NCI-H2196 treated with DMSO at 0.1 percent for 48 hours (cell line): Measurements from ENCODE around the gene KIZ.

Experiments used
- DNase-seq: peaks from one replicate; lab custom pipeline; 2025; ENCODE audit not compliant: unreplicated experiment; lab: John Stamatoyannopoulos, UW

KIZ gene

DNA sequence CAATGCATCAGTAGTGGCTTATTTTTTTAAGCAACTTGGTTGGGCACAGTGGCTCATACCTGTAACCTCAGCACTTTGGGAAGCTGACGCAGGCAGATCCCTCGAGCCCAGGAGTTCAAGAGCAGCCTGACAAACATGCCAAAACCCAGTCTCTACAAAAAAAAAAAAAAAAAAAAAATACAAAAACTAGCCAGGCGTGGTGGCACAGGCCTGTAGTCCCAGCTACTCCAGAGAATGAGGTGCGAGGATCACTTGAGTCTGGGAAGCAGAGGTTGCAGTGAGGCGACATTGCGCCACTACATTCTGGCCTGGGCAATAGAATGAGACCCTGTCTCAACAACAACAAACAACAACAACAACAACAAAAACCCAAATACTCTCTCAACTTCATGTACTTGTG lies 132.5 kb downstream of the KIZ start:
- no peak for DNase-seq

DNA sequence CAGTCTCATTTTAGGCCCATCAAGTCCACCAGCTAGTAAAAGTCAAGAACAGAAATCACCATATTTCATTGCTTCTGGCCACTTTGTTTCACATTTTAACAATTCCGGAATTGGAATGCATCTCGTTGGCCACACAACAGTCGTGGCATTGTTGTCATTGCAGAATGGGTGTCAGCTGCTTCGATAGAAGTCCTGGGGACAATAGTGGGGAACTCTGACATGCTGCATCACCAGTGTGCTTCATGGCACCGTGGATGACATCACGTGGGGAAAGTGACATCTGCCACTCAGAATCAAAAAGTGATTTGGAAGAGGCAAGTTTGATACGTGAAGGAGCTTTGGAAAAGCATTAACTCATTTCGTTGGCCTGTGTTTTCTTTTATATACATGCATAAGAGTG lies 133.5 kb downstream of the KIZ start:
- no peak for DNase-seq

DNA sequence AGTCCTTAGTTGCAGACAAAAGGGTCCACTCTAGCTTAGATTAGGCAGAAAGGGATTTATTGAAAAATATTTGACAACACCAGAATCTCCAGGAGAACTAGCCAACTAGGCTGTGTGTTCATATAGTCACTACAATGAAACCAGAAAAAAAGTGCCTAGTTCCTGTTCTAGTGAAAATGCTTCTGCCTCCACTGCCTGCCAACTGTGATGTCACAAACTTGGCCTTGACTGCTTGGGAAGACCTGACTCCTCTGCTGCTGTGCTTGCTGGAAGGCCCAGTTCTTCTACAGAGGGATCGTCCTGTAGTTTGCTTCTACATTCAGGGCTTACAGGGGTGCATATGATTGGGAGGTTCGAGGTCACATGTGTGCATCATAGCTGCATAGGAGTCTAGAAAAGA lies 136.9 kb downstream of the KIZ start:
- DNase-seq, result no peak

DNA sequence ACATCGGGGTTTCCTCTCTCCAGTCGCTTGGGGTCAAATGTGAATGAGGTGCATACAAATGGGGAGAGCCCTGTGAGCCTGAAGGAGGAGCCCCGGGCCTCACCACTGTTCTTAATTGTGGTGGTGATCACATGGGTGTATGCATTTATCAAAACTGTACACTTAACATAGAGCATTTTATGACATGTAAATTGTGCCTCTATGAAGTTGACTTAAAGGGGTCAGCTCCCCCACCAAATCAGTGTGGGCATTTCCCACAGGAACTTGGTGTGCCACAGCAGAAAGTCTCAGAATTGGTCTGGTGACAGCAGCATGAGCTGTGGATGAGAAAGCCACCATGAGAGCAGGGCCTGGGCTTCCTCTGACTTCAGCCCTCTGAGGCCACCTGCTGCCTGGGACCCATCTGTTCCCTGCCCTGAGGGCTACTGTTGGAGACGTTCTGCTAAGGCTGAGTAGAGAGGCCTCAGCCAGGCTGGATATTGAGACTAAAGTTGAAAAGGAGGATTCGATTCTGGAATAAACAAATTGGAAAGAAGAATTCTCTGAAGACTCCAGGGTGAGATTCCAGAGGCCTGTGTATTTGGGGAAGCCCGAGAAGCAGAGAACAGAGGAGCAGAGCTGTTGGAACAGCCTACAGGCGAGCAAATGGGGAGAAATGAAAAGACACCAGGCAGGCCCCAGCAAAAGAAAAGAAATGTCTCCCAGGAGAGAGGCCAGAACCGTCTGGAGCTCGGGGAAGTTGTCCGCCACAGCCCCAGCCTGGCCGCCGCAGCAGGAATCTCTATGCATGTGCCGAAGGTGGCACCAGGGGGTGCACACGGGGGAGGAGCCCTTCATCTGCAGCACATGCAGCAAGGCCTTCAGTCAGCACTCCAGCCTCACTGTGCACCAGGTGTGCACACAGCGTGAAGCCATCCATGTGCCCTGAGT lies 139.6 kb downstream of the KIZ start:
- DNase-seq, result no peak

DNA sequence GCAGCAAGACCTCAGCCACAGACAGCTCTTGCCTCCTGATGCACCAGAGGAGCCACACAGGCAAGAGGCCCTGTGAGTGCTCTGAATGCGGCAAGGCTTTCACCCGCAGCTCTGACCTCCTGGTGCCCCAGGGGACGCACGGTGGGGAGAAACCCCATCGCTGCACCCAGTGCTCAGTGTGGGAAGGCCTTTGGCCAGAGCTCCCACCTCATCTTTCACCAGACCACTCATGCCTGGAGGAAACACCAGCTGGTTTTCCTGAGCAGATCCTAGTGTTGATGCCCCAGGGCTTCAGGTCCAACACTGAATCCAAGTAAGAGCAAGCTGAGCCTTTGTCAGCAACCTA lies 140.3 kb downstream of the KIZ start:
- DNase-seq, result no peak

DNA sequence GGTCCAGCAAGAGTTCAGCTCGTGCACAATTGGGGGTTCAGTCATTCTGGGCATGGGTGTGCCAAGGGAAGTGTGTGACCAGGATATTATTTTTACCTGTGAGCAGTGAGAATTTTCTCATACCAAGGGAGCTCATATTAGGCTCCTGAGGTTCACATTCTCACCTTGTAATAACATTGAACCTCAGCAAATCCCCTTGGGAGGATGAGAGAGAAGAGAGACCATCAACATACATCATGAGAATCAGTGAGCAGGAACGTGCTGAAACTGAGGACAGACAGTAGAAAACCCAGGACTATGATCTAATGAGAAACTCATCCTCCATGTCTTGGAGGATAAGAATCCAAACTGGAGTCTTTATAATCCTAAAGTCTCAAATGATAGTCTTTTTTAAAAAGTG lies 143.9 kb downstream of the KIZ start:
- no peak for DNase-seq

DNA sequence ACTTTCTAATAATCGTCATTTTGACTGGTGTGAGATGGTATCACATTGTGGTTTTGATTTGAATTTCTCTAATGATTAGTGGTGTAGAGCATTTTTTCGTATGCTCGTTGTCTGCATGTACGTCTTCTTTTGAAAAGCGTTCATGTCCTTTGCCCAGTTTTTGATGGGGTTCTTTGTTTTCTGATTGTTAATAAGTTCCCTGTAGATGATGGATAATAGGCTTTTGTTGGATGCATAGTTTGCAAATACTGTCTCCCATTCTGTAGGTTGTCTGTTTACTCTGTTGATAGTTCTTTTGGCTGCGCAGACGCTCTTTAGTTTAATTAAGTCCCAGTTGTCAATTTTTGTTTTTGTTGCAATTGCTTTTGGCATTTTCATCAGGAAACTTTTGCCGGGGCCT lies 144.9 kb downstream of the KIZ start:
- DNase-seq, result no peak

DNA sequence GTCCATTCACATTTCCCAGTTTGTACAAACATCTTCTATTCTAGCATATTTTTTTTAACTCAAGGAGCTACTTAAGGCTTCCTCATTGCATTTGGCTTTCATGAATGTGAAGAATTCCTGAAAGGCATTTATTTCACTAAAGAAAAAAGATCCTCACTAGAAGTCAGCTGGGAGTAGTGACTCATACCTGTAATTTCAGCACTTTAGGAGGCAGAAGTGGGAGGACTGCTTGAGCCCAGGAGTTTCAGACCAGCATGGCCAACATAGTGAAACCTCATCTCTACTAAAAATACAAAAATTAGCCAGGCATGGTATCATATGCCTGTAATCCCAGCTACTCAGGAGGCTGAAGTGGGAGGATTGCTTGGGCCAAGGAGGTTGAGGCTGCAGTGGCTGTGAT lies 146.4 kb downstream of the KIZ start:
- no peak for DNase-seq

DNA sequence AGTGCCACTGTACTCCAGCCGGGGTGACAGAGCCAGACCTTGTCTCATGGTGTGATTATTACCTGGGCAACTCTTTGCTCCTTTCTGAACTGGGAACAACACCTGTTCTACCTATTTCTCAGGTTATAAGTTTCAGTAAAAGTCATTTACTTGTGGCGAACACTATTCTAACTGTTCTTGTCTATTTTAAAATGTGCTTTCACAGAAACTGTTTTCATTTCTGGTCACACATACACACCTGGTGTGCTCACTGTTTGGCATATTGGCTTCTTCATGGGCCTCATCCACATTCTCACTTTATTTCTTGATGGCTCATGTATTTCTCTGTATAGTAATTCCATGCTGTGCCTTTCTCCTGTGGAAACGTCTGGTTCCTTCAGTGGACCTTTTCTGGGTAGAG lies 146.8 kb downstream of the KIZ start:
- DNase-seq, result no peak

DNA sequence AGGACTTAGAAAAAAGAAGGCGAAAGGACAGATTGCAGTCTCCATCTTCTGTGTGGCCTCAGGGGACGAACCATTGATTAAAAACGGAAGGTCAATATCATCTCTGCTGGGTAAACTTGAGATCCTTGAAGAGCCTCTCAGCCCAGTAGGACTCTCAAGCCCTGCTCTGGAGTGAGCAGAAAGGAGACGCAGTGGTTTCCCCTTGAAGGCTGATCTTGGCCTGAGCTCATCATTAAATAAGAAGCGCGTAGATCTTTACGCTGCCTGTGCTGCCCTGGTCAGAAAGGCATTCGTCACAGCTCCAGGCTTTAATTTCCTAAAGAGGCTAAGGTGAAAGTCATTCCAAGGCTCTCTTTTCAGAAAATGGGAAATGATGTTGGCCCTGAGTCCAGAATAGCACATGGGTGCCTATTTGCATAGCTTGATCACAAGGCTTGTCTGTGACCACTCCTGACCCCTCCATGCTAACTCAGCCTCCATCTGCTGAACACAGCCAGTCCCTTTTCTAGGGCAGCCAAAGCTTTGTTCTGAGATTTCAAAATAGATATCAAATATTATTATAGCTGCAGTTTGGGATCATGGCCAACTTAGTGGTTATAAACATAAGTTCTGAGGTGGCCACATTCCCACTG lies 148.0 kb downstream of the KIZ start:
- peak; percentile 42 for DNase-seq

DNA sequence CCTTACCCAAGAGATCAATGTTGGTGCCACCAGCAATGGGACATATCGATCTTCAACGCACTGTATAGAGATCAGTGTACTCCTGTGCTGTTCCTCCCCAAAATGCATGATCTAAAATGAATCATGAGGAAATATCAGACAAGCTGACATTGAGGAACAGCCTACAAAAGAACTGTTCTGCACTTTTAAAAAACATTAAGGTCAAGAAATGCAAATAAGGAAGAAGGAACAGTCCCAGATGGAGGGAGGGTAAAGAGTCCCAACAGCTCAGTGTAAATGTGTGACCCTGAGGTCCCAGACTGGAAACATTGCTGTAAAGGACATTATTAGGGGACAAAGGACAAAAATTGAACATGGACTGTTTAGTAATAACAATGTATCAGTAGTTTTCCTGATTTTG lies 152.9 kb downstream of the KIZ start:
- DNase-seq, result no peak

DNA sequence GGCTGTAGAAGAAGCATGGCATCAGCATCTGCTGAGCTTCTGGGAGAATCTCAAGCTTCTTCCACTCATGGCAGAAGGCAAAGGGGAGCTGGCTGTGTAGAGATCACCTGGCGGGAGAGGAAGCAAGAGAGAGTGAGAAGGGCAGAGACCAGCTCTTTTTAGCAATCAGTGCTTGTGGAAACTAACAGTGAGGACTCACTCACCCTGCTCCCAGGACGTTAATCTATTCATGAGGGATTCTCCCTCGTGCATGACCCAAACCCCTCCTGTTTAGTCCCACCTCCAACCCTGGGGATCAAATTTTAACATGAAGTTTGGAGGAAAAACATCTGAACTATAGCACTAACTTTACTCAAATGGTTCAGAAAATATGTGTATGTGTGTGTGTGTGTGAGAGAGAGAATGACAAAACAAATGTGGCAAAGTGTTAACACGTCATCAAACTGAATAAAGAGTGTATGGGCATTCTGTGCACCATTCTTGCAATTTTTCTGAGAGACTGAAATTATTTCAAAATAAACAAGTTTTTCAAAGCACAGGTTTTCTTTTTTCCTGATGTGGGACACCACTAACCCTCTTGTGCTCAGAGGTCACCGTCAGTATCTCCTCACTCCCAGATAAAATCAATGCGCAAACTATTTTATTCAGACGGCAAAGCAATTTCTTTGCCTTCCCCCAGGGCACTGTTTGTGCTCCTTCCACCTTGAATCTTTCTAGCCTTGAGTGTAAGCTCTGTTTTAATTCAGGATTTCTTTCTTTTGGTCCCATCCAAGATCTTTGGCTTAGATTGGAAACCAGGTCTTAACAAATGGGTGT lies 154.0 kb downstream of the KIZ start:
- no peak for DNase-seq

DNA sequence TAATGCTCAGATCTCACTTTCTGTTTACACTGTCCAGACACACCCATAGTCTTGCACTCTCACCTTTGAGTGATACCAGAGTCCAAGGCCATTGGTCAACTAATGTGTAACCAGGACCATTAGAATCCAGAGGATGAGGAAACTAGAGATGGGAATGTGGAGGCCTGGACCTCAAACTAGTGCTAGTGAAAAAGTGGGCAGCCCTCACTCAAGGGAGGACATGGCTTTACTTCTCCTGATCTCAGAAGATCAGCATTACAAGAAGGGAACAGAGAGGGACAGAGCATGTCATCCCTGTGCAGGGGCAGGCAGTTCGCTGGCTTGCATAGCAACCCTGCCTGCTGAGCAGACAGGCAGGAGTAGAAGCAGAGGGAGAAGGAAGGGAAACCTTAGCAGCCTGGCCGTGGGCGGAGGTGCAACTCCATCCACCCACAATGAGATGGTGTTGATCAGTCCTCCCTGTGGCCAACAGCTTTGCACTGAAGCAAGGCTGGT lies 154.7 kb downstream of the KIZ start:
- no peak for DNase-seq

DNA sequence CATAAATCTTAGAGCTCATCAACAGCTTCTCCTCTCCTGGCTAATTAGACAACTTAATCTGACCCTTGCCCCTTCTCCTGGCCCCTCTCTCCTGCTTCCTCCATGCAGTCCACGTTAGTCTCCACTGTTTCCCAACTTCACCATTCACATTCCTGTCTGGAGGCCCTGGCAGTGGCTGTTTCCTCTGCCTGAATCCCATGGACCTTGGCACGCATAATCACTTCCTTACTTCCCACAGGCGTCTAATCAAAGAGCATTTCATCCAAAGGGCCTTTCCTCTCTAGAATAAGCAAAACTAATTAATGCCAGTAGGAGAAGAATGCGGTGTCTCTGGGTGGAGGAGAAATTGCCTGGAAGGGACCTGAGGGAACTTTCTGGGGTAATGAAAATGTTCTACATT lies 160.9 kb downstream of the KIZ start:
- DNase-seq, result no peak

DNA sequence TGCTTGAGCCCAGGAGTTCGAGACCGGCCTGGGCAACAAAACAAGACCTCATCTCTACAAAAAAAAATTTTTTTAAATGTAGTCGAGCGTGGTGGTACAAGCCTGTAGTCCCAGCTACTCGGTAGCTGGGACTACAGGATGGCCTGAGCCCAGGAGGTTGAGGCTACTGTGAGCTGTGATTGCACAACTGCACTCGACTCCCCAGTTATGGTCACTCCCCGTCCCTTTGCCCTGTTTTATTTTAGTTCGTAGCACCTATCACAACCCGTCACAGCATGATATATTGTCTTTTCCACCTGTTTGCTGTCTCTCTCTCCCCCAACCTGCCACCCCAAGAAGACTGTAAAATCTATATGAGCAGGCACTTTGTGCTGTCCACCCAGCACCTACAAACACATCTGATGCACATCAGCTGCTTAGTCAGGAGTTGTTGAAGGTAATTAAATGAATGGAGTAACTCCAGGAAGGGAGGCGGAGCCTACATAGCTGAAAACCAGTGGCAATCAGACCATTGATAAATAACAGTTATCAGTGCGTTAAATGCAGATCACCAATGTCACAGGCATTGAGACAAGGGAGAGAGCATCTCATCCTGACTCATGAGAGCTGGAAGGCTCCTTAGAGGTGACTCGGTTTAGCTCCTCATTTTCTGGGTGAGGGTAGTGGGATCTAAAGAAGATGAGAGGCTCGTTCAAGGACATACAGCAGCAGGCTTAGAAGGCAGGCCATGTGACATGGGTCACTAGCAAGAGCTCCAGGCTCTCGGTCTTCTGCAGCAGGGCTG lies 162.9 kb downstream of the KIZ start:
- no peak for DNase-seq

DNA sequence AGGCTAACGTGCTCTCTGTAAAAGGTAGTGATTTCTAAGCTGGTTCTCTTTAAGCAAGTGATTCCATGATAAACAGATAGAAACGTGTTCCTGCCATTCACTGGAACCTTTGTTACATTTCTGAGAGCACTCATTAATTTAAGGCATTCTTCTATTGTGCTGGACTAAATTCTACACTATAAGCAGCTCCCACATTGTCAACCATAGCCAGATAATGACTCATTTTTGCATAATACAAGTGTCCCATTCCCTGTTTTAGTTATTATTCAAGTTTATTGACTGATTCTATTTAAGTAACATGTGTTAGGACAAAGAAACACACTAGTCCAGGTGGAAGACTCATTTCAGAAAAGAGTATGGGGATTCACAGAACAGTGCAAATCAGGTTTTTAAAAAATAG lies 163.8 kb downstream of the KIZ start:
- DNase-seq, result no peak

DNA sequence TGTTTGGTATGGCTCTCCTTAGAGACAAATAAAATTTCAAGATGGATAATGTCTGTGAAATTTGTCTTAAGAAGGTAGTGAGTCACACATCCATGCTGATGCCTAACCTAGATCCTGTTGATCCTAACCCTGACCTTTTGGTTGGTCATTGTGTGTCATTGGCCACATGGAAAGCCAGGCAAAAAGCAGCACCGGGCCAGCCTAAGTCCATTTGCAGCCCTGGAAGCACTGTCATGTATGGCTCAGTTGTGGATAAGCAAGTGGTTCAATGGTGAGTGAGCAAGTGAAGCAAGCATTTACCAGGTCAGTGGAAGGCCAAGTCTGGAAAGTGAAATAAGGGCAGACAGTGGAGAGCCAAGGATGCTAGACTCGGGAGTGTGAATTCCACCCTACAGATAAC lies 165.1 kb downstream of the KIZ start:
- no peak for DNase-seq

DNA sequence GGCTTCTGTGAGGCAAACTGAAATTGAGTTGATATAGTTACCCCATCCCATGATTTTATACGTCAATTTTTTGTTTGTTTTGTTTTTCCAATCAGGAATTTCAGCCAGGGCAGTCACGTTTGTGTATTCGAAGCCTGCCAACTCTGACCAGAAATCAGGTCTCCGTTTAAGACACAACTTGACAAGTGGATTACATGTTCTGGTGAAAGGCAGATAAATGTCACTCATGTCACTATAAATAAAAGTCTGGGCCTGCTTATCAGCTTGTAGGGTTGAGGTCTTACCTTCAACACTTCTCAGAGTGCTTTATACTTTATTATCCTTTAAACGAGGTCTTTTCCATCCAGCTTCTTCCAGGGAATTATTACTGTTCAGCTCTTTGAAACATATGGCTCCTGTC lies 168.9 kb downstream of the KIZ start:
- DNase-seq, result no peak
